IMR-90 (cell line): ENCODE measurements around the gene MYO1G. TPM values are rescaled to one million over a fixed set of nuclear protein-coding genes. Genes with fewer than 3 reads are reported as not detected.

Experiments used
- ATAC-seq: fragments of 200-7000 bp; cut with Tn5 transposase; 2 replicates; pipeline ENCODE4 v1.9.1; 2020; ENCODE audit warnings: low read depth, mild to moderate bottlenecking, moderate library complexity
- BruUV-seq: library from RNA; stranded (reverse); fragments of 400-500 nt; replicated peaks from 2 replicates; lab custom pipeline; 2021; lab: Mats Ljungman, UMichigan
- CTCF ChIA-PET: fragments of 300-600 bp; formaldehyde crosslinking; extraction: SDS; loops from one replicate; lab custom pipeline; 2021; ENCODE audit warnings: antibody characterized with exemption; lab: Yijun Ruan, JAX
- POLR2A ChIA-PET: fragments of 300-600 bp; sonication (Branson Sonifier 250); formaldehyde crosslinking; loops from one replicate; lab custom pipeline; 2022; ENCODE audit warnings: antibody characterized with exemption; ENCODE audit not compliant: unreplicated experiment; lab: Charles Lee
- DNase-seq: peaks from one replicate; pipeline ENCODE4 v3.0.0; 2013
- H2AFZ ChIP-seq: replicated peaks from 2 replicates; pipeline ENCODE3; 2013; ENCODE audit warnings: low read length, mild to moderate bottlenecking; ENCODE audit not compliant: poor library complexity
- H2AK5ac ChIP-seq: 2 replicates; pipeline ENCODE4 v1.6.1; 2013; ENCODE audit warnings: low read depth, low read length, inconsistent platforms
- H2AK9ac ChIP-seq: replicated peaks from 2 replicates; pipeline ENCODE3; 2013; ENCODE audit warnings: mild to moderate bottlenecking, low read depth, low read length, moderate library complexity; ENCODE audit not compliant: poor library complexity
- H2BK120ac ChIP-seq: 2 replicates; pipeline ENCODE4 v1.6.1; 2013; ENCODE audit warnings: low read depth, low read length, inconsistent platforms
- H2BK15ac ChIP-seq: 3 replicates; pipeline ENCODE4 v1.6.1; 2013; ENCODE audit warnings: low read depth, low read length, inconsistent platforms
- H2BK20ac ChIP-seq: 2 replicates; pipeline ENCODE4 v1.6.1; 2013; ENCODE audit warnings: low read depth, mild to moderate bottlenecking, inconsistent platforms, low read length, moderate library complexity
- H2BK5ac ChIP-seq: 2 replicates; pipeline ENCODE4 v1.6.1; 2013; ENCODE audit warnings: mild to moderate bottlenecking, low read depth, low read length, inconsistent platforms; ENCODE audit not compliant: poor library complexity, severe bottlenecking
- H3K14ac ChIP-seq: replicated peaks from 2 replicates; pipeline ENCODE4 v1.6.1; 2013; ENCODE audit warnings: low read depth, low read length, inconsistent platforms
- H3K18ac ChIP-seq: 2 replicates; pipeline ENCODE4 v1.6.1; 2013; ENCODE audit warnings: low read depth, low read length, control low read depth
- H3K23ac ChIP-seq: 2 replicates; pipeline ENCODE4 v1.6.1; 2013; ENCODE audit warnings: low read depth, low read length, inconsistent platforms
- H3K27ac ChIP-seq: 2 replicates; pipeline ENCODE4 v1.5.1; 2013; ENCODE audit warnings: mild to moderate bottlenecking, control low read depth, low read length; ENCODE audit not compliant: insufficient read depth
- H3K27me3 ChIP-seq: 2 replicates; pipeline ENCODE4 v1.6.1; 2013; ENCODE audit warnings: low read length; ENCODE audit not compliant: control insufficient read depth, insufficient read depth
- H3K36me3 ChIP-seq: 2 replicates; pipeline ENCODE4 v1.6.1; 2013; ENCODE audit warnings: low read length, mixed read lengths; ENCODE audit not compliant: control insufficient read depth, insufficient read depth
- H3K4ac ChIP-seq: 2 replicates; pipeline ENCODE4 v1.6.1; 2013; ENCODE audit warnings: low read depth, low read length, inconsistent platforms
- H3K4me1 ChIP-seq: 2 replicates; pipeline ENCODE4 v1.6.1; 2013; ENCODE audit warnings: low read length, mixed read lengths; ENCODE audit not compliant: control insufficient read depth, insufficient read depth
- H3K4me2 ChIP-seq: 2 replicates; pipeline ENCODE4 v1.6.1; 2013; ENCODE audit warnings: low read depth, mild to moderate bottlenecking, control low read depth, low read length, moderate library complexity
- H3K4me3 ChIP-seq: 2 replicates; pipeline ENCODE4 v1.5.1; 2013; ENCODE audit warnings: low read depth, mild to moderate bottlenecking, control low read depth, low read length, moderate library complexity; ENCODE audit not compliant: insufficient read depth
- H3K56ac ChIP-seq: 2 replicates; pipeline ENCODE4 v1.6.1; 2013; ENCODE audit warnings: low read length, inconsistent platforms; ENCODE audit not compliant: insufficient read depth; ENCODE audit errors: extremely low read depth
- H3K79me1 ChIP-seq, 2 experiments: 2 replicates each; pipeline ENCODE4 v1.6.1; 2013; ENCODE audit warnings: low read length in 2 of 2, inconsistent platforms in 1 of 2, low read depth in 1 of 2
- H3K9ac ChIP-seq: 2 replicates; pipeline ENCODE4 v1.6.1; 2013; ENCODE audit warnings: low read depth, low read length, control low read depth
- H3K9me1 ChIP-seq: 2 replicates; pipeline ENCODE4 v1.6.1; 2013; ENCODE audit warnings: low read length, inconsistent platforms; ENCODE audit not compliant: insufficient read depth
- H3K9me3 ChIP-seq: 2 replicates; pipeline ENCODE4 v1.6.1; 2013; ENCODE audit warnings: low read length; ENCODE audit not compliant: control insufficient read depth, insufficient read depth
- H4K20me1 ChIP-seq: 2 replicates; pipeline ENCODE4 v1.6.1; 2013; ENCODE audit warnings: low read length, inconsistent platforms; ENCODE audit not compliant: insufficient read depth
- H4K5ac ChIP-seq: 2 replicates; pipeline ENCODE4 v1.6.1; 2013; ENCODE audit warnings: mild to moderate bottlenecking, low read depth, low read length, control low read depth
- H4K8ac ChIP-seq, 2 experiments: 2 replicates each; pipeline ENCODE4 v1.6.1; 2013; ENCODE audit warnings: low read depth in 2 of 2, low read length in 2 of 2, control low read depth in 1 of 2, inconsistent platforms in 1 of 2
- H4K91ac ChIP-seq: 2 replicates; pipeline ENCODE4 v1.6.1; 2013; ENCODE audit warnings: low read depth, low read length, inconsistent platforms; ENCODE audit not compliant: insufficient read depth
- ELK1 ChIP-seq: fragments of 150-350 bp; IDR thresholded peaks from 2 replicates; pipeline ENCODE4 v1.6.1; 2016; ENCODE audit warnings: low read depth, mild to moderate bottlenecking, low read length, moderate library complexity, borderline replicate concordance
- POLR2A ChIP-seq: IDR thresholded peaks from 2 replicates; pipeline ENCODE4 v1.6.1; 2012; ENCODE audit warnings: mild to moderate bottlenecking, low read depth, low read length
- RCOR1 ChIP-seq: IDR thresholded peaks from 2 replicates; pipeline ENCODE4 v1.6.1; 2012; ENCODE audit warnings: mild to moderate bottlenecking, low read length, improper control_type of control experiment; ENCODE audit not compliant: insufficient replicate concordance
- RFX5 ChIP-seq: IDR thresholded peaks from 2 replicates; pipeline ENCODE4 v1.8.0; 2012; ENCODE audit warnings: low read depth, mild to moderate bottlenecking, low read length, moderate library complexity
- WGBS, 2 experiments: methylation state at CpG; one replicate each; pipeline versions ENCODE4 v1.1.5 to v1.1.7; 2013; ENCODE audit warnings: missing lambda C conversion rate in 2 of 2; ENCODE audit not compliant: insufficient read length in 1 of 2; ENCODE audit errors: extremely low coverage in 2 of 2; 5-methylcytosine and 5-hydroxymethylcytosine counted together
- dilution Hi-C: fragments of 300-500 bp; cut with HindIII; formaldehyde crosslinking; loops from one replicate; pipeline ENCODE4 v1.14.3; 2018; ENCODE audit warnings: low sequenced_read_pairs; ENCODE audit not compliant: unreplicated experiment
- in situ Hi-C: fragments of 300-500 bp; cut with MboI; formaldehyde crosslinking; loops from 3 replicates; pipeline ENCODE4 v1.14.3; 2019; ENCODE audit warnings: low sequenced_read_pairs, inconsistent platforms, mixed read lengths
- intact Hi-C: fragments of 100-400 bp; cut with micrococcal nuclease; formaldehyde crosslinking; loops from 2 replicates; pipeline ENCODE4 v1.10.0; 2022
- polyA plus RNA-seq, 3 experiments: library from polyadenylated mRNA; depleted of rRNA; stranded (reverse); fragments of >200 nt; gene quantifications; 2 replicates each; pipeline ENCODE4 v1.2.3, GENCODE V29; 2012; ENCODE audit warnings: low replicate concordance in 1 of 3
- total RNA-seq: library from RNA; depleted of rRNA; stranded (reverse); fragments of >200 nt; gene quantifications from 2 replicates; pipeline ENCODE4 v1.2.3, GENCODE V29; 2012

The MYO1G gene
- total and polyA plus RNA-seq, 2 of the 4 experiments (the other 2 are of a cell fraction), result under 0.01 to 0.02 TPM

- no peak overlapping the region for H3K56ac ChIP-seq
- H3K36me3 ChIP-seq, result 0 out of 2 replicates have a peak, but pooled peaks cover 2% of the 10 kb centered on the region
- WGBS, 2 experiments, result 94% methylated on average over 2 of the region's 6 CpGs; no CpG with 5 or more reads in 1 of the 2 experiments
- H3K9me1 ChIP-seq, result peaks cover 14% of the 10 kb centered on the region
- intact Hi-C loops, result no loop called here
- dilution Hi-C loops, result no loop called here
- DNase-seq, result no peak
- H2BK120ac ChIP-seq, result no peak overlapping the region
- peaks cover 9% of the 10 kb centered on the region for H3K4me1 ChIP-seq
- no peak overlapping the region for H4K8ac ChIP-seq
- H3K79me1 ChIP-seq, result no peaks in the 10 kb centered on the region; a peak in 1 of 4 replicates
- TF ChIP-seq RFX5 (no peak), POLR2A (no peak), ELK1 (no peak), RCOR1 (no peak)
- H3K4me3 ChIP-seq, result no peak overlapping the region
- no peak overlapping the region for H3K27ac ChIP-seq
- H2BK15ac ChIP-seq, result no peak overlapping the region
- no peak overlapping the region for H3K4ac ChIP-seq
- H3K14ac ChIP-seq, result no peak overlapping the region
- no peak overlapping the region for H2AFZ ChIP-seq
- in situ Hi-C loops, result no loop called here
- peaks cover 4% of the 10 kb centered on the region; the same call in 1 of the 2 replicates for H3K27me3 ChIP-seq
- H3K18ac ChIP-seq, result no peak overlapping the region
- H4K20me1 ChIP-seq, result peaks cover 6% of the 10 kb centered on the region; the same call in 1 of the 2 replicates
- no peak overlapping the region for H3K4me2 ChIP-seq
- no peak overlapping the region for H3K23ac ChIP-seq
- H2BK20ac ChIP-seq, result no peak overlapping the region
- H2AK5ac ChIP-seq, result no peak overlapping the region
- ATAC-seq, result no peak
- no peak overlapping the region for H2AK9ac ChIP-seq
- no peak overlapping the region for H4K5ac ChIP-seq
- H3K9me3 ChIP-seq, result no peaks in the 10 kb centered on the region
- ChIA-PET POLR2A (no interaction called here), CTCF (no interaction called here)
- H3K9ac ChIP-seq, result no peak overlapping the region
- H4K91ac ChIP-seq, result no peak overlapping the region
- H2BK5ac ChIP-seq, result no peak overlapping the region
- no TSS peak for BruUV-seq
Measured at GRCh38 chr7:44976040-44976745, 2.6 kb downstream of the MYO1G start.
